HepG2 (cell line): ENCODE measurements around the gene MSMB. TPM values are rescaled to one million over a fixed set of nuclear protein-coding genes. Genes with fewer than 3 reads are reported as not detected.

Experiments used
- CEBPG ChIP-seq: IDR thresholded peaks from 2 replicates; pipeline ENCODE4 v1.6.1; 2016
- ESRRA ChIP-seq: sonication (generic); formaldehyde crosslinking; IDR thresholded peaks from 2 replicates; pipeline ENCODE4 v1.5.1; 2020; ENCODE audit warnings: mild to moderate bottlenecking, low read depth, missing genetic modification reagents
- FOSL1 ChIP-seq: sonication (generic); formaldehyde crosslinking; IDR thresholded peaks from 2 replicates; pipeline ENCODE4 v1.9.0; 2021; ENCODE audit warnings: missing genetic modification reagents, borderline replicate concordance
- HNRNPH1 ChIP-seq: fragments of 200-400 bp; formaldehyde crosslinking; optimal IDR thresholded peaks from 2 replicates; pipeline ENCODE3; 2017; ENCODE audit warnings: mild to moderate bottlenecking, low read depth, low read length
- KAT7 ChIP-seq: IDR thresholded peaks from 2 replicates; pipeline ENCODE4 v1.6.1; 2018; ENCODE audit warnings: borderline replicate concordance, missing compliant biosample characterization
- MTF1 ChIP-seq: sonication (generic); formaldehyde crosslinking; IDR thresholded peaks from 2 replicates; pipeline ENCODE4 v1.5.0; 2020; ENCODE audit warnings: missing genetic modification reagents
- MYC ChIP-seq: sonication (generic); formaldehyde crosslinking; IDR thresholded peaks from 2 replicates; pipeline ENCODE4 v1.9.0; 2021; ENCODE audit warnings: missing genetic modification reagents, borderline replicate concordance
- NCOA2 ChIP-seq: sonication (generic); formaldehyde crosslinking; IDR thresholded peaks from 2 replicates; pipeline ENCODE4 v1.8.0; 2022; ENCODE audit warnings: inconsistent platforms
- NR2F2 ChIP-seq: IDR thresholded peaks from 2 replicates; pipeline ENCODE4 v1.6.1; 2012; ENCODE audit warnings: low read depth, inconsistent platforms, borderline replicate concordance
- ONECUT2 ChIP-seq: sonication (generic); formaldehyde crosslinking; IDR thresholded peaks from 2 replicates; pipeline ENCODE4 v1.4.0; 2020; ENCODE audit warnings: missing genetic modification reagents
- PAWR ChIP-seq: sonication (generic); formaldehyde crosslinking; IDR thresholded peaks from 2 replicates; pipeline ENCODE4 v1.4.0; 2020; ENCODE audit warnings: missing genetic modification reagents, mild to moderate bottlenecking, borderline replicate concordance
- PCBP1 ChIP-seq: fragments of 200-400 bp; formaldehyde crosslinking; IDR thresholded peaks from 2 replicates; pipeline ENCODE4 v1.6.1; 2017; ENCODE audit warnings: mild to moderate bottlenecking, low read depth, low read length, borderline replicate concordance
- PTBP1 ChIP-seq: fragments of 200-400 bp; formaldehyde crosslinking; IDR thresholded peaks from 2 replicates; pipeline ENCODE4 v1.6.1; 2018; ENCODE audit warnings: low read length, low read depth; ENCODE audit not compliant: poor library complexity, severe bottlenecking
- SMAD1 ChIP-seq: sonication (generic); formaldehyde crosslinking; IDR thresholded peaks from 2 replicates; pipeline ENCODE4 v1.4.0; 2020; ENCODE audit warnings: missing genetic modification reagents, low read depth, mild to moderate bottlenecking, borderline replicate concordance
- SP2 ChIP-seq: sonication (generic); formaldehyde crosslinking; IDR thresholded peaks from 2 replicates; pipeline ENCODE4 v1.5.1; 2020; ENCODE audit warnings: mild to moderate bottlenecking, missing genetic modification reagents
- TGIF2 ChIP-seq: IDR thresholded peaks from 2 replicates; pipeline ENCODE4 v1.6.1; 2016; ENCODE audit warnings: control low read depth, missing compliant biosample characterization
- TOPORS ChIP-seq: sonication (generic); formaldehyde crosslinking; IDR thresholded peaks from 2 replicates; pipeline ENCODE4 v1.8.0; 2023; ENCODE audit warnings: mild to moderate bottlenecking, missing genetic modification reagents
- ZFP1 ChIP-seq: IDR thresholded peaks from 2 replicates; pipeline ENCODE4 v1.6.1; 2016
- ZMAT3 ChIP-seq: sonication (generic); formaldehyde crosslinking; conservative IDR thresholded peaks from 2 replicates; pipeline ENCODE4 v1.7.0; 2021; ENCODE audit warnings: missing genetic modification reagents
- ZNF260 ChIP-seq: sonication (generic); formaldehyde crosslinking; IDR thresholded peaks from 2 replicates; pipeline ENCODE4 v1.4.0; 2020; ENCODE audit warnings: missing genetic modification reagents, low read depth, mild to moderate bottlenecking, borderline replicate concordance
- ZNF292 ChIP-seq: sonication (generic); formaldehyde crosslinking; IDR thresholded peaks from 2 replicates; pipeline ENCODE4 v1.8.1; 2022; ENCODE audit warnings: mild to moderate bottlenecking, low read depth, missing genetic modification reagents, borderline replicate concordance
- ZNF44 ChIP-seq: sonication (generic); formaldehyde crosslinking; IDR thresholded peaks from 2 replicates; pipeline ENCODE4 v1.5.1; 2020; ENCODE audit warnings: mild to moderate bottlenecking, missing genetic modification reagents
- ZNF496 ChIP-seq: sonication (generic); formaldehyde crosslinking; IDR thresholded peaks from 2 replicates; pipeline ENCODE4 v1.8.1; 2023; ENCODE audit warnings: mild to moderate bottlenecking, moderate library complexity, missing genetic modification reagents; ENCODE audit not compliant: insufficient replicate concordance
- ZNF567 ChIP-seq: sonication (generic); formaldehyde crosslinking; IDR thresholded peaks from 2 replicates; pipeline ENCODE4 v1.8.1; 2023; ENCODE audit warnings: mild to moderate bottlenecking, missing genetic modification reagents, borderline replicate concordance
- ZNF775 ChIP-seq: sonication (generic); formaldehyde crosslinking; IDR thresholded peaks from 2 replicates; pipeline ENCODE4 v1.4.0; 2020; ENCODE audit warnings: missing genetic modification reagents, mild to moderate bottlenecking, moderate library complexity, borderline replicate concordance
- ZNF788 ChIP-seq: sonication (generic); formaldehyde crosslinking; IDR thresholded peaks from 2 replicates; pipeline ENCODE4 v1.5.0; 2020; ENCODE audit warnings: mild to moderate bottlenecking, missing genetic modification reagents, borderline replicate concordance
- ZSCAN25 ChIP-seq: sonication (generic); formaldehyde crosslinking; IDR thresholded peaks from 2 replicates; pipeline ENCODE4 v1.8.0; 2022; ENCODE audit warnings: mild to moderate bottlenecking, missing genetic modification reagents
- polyA plus RNA-seq, 8 experiments: library from polyadenylated mRNA; depleted of rRNA in 3 of 8; stranded (reverse) in 7 of 8; unstranded in 1 of 8; fragments of >200 nt; fragmentation: Illumina TruSeq in 4 of 8; extraction: Trizol in 4 of 8; gene quantifications; 2 replicates each; pipeline versions ENCODE4 v1.2.1 to v1.2.3, GENCODE V29; 2011 to 2016; ENCODE audit warnings: low read depth in 4 of 8, missing spikeins in 1 of 8, mixed read lengths in 1 of 8; ENCODE audit not compliant: insufficient read depth in 1 of 8
- total RNA-seq, 5 experiments: library from RNA; depleted of rRNA; stranded (reverse); fragments of >200 nt; fragmentation: Illumina TruSeq; extraction: Trizol; gene quantifications; 2 replicates each; pipeline ENCODE4 v1.2.3, GENCODE V29; 2016; ENCODE audit warnings: low read depth in 1 of 5
- TF ChIP-seq, protein P1 (sequence below): sonication (generic); formaldehyde crosslinking; IDR thresholded peaks from 2 replicates; pipeline ENCODE4 v1.8.1; 2023; ENCODE audit warnings: mild to moderate bottlenecking, moderate library complexity, missing genetic modification reagents
- TF ChIP-seq, protein P2 (sequence below): sonication (generic); formaldehyde crosslinking; IDR thresholded peaks from 2 replicates; pipeline ENCODE4 v1.8.1; 2023; ENCODE audit warnings: missing genetic modification reagents, mild to moderate bottlenecking, borderline replicate concordance
- TF ChIP-seq, protein P3 (sequence below): IDR thresholded peaks from 2 replicates; pipeline ENCODE4 v1.6.1; 2016; ENCODE audit warnings: mild to moderate bottlenecking, missing biosample characterization, missing genetic modification reagents

MSMB gene
- total and polyA plus RNA-seq, 2 of the 13 experiments (the other 11 are each of a cell fraction or from before 2014, with no cell fraction given): 0.84 TPM; not detected in 1

DNA sequence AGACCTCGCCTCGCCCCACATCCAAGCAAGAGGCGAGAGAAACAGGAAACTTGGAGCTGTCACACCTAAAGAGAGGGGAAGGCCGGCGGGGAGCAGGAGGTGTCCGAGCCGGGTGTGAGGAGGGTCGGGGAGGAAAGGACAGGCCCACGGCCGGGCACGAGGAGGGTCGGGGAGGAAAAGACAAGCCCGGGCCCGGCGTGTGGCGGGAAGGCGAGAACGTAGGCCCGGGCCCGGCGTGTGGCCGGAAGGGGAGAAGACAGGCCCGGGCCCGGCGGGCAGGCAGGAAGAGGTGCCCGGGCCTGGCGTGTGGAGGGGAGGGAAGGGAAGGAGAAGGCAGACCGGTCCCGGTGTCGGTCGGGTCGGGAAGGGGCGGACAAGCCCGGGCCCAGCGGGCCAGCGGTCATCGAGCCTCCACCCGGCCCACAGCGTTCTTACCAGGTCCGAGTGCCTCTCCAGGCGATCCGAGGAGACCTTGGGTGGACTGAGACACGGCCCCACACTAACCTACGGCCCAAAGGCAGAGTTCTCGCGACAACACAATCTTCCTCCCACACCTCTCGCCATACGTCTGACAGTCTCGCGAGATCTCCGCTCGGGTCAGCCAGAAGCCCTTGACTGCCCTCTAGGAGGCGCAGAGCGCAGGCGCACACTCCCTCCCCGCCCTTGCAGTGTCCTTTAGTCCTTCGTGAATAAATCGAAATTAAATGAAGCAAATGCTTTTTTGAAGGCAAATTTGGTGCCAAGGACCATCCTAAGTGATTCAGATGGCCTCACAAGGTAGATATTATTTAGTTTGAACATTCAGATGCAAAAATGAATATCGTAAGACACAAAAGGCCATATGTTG is 15.8 kb downstream of the MSMB start, which contains the start of gene NCOA4 (continued):
- TF ChIP-seq ZFP1 (CRISPR knock-in tag) (no peak), ESRRA (CRISPR knock-in tag) (peak; percentile 75), TOPORS (CRISPR knock-in tag) (no peak), ZSCAN25 (peak; percentile 81), NR2F2 (no peak), PAWR (CRISPR knock-in tag) (no peak), ZNF292 (no peak; the same call in 1 of the 2 replicates), ZMAT3 (CRISPR knock-in tag) (peak; percentile 85; the same call in 1 of the 2 replicates), ONECUT2 (CRISPR knock-in tag) (peak; percentile 43; the same call in 1 of the 2 replicates), PTBP1 (no peak), SP2 (CRISPR knock-in tag) (no peak), KAT7 (CRISPR knock-in tag) (no peak; the same call in none of the 2 replicates), CEBPG (CRISPR knock-in tag) (no peak), ZNF567 (CRISPR knock-in tag) (no peak), HNRNPH1 (no peak), ZNF260 (no peak), MYC (CRISPR knock-in tag) (peak; percentile 31; the same call in 1 of the 2 replicates), TGIF2 (CRISPR knock-in tag) (peak; percentile 77), ZNF775 (no peak), ZNF496 (no peak), PCBP1 (peak; percentile 80), SMAD1 (CRISPR knock-in tag) (no peak), ZNF788 (CRISPR knock-in tag) (peak; percentile 73), ZNF44 (peak; percentile 58), FOSL1 (CRISPR knock-in tag) (no peak), NCOA2 (CRISPR knock-in tag) (no peak), MTF1 (CRISPR knock-in tag) (no peak)
- TF ChIP-seq, protein P1, sequence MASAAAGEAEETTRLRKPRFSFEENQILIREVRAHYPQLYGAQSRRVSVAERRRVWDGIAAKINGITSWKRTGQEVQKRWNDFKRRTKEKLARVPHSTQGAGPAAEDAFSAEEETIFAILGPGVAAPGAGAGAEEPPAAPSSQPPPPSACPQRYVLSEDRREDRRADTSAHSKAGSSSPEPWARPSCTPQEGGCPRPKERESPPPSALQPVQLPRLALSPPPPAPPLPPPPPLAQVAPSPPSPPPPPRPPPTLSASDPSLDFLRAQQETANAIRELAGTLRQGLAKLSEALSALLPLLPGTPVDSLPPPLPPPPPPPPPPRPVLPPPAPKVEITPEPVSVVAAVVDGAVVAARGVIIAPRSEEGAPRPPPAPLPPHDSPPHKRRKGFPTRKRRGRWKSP (CRISPR knock-in tag): peak; percentile 79
- TF ChIP-seq, protein P2, sequence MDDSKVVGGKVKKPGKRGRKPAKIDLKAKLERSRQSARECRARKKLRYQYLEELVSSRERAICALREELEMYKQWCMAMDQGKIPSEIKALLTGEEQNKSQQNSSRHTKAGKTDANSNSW (CRISPR knock-in tag): no peak
- TF ChIP-seq, protein P3, sequence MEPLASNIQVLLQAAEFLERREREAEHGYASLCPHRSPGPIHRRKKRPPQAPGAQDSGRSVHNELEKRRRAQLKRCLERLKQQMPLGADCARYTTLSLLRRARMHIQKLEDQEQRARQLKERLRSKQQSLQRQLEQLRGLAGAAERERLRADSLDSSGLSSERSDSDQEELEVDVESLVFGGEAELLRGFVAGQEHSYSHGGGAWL: peak; percentile 38; the same call in 1 of the 2 replicates
